Fibroblast of lung (primary cell): Measurements from ENCODE around the gene COL4A2.

ENCODE experiments used
- EZH2 ChIP-seq: IDR thresholded peaks from 2 replicates; pipeline ENCODE4 v1.5.1; 2012; ENCODE audit warnings: low read length, control low read depth, mild to moderate bottlenecking; ENCODE audit errors: missing control alignments
- TF ChIP-seq, protein P1 (sequence below), 2 donors: IDR thresholded peaks in 1 of 2; conservative IDR thresholded peaks in 1 of 2; 1 replicate in 1 of 2; 2 replicates in 1 of 2; pipeline ENCODE4 v1.5.1; 2011 to 2012; ENCODE audit warnings: low read length in 2 of 2, control low read depth in 1 of 2, inconsistent platforms in 1 of 2, low read depth in 1 of 2, mild to moderate bottlenecking in 1 of 2

DNA sequence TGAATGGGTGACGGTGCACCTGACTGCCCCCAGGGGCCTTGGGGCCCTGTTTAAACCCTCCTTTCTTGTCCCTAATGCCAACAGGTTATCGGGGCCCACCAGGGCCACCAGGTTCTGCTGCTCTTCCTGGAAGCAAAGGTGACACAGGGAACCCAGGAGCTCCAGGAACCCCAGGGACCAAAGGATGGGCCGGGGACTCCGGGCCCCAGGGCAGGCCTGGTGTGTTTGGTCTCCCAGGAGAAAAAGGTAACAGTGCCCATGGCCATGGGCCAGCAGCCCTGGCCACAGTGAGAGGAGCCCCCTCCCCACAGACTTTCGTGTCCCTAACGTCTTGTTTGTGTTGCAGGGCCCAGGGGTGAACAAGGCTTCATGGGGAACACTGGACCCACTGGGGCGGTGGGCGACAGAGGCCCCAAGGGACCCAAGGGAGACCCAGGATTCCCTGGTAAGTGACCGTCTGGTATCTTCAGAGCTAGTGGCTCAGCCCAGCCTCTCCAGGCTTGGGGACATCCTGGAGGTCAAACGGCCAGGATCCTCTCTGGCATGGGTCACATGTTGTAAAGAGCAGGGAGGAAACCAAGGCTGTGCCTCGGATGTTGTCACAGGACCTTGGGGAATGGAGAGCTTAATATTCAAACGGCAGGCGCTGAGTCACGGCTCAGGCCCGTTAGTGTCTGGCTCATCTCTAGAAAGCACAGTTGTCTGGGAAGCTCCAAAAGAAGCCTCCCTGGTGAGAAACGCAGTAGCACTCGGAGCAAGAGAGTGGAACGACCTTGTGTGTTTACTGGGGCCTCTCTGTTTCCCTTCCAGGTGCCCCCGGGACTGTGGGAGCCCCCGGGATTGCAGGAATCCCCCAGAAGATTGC is 196.2 kb downstream of the COL4A2 start:
- TF ChIP-seq, protein P1, sequence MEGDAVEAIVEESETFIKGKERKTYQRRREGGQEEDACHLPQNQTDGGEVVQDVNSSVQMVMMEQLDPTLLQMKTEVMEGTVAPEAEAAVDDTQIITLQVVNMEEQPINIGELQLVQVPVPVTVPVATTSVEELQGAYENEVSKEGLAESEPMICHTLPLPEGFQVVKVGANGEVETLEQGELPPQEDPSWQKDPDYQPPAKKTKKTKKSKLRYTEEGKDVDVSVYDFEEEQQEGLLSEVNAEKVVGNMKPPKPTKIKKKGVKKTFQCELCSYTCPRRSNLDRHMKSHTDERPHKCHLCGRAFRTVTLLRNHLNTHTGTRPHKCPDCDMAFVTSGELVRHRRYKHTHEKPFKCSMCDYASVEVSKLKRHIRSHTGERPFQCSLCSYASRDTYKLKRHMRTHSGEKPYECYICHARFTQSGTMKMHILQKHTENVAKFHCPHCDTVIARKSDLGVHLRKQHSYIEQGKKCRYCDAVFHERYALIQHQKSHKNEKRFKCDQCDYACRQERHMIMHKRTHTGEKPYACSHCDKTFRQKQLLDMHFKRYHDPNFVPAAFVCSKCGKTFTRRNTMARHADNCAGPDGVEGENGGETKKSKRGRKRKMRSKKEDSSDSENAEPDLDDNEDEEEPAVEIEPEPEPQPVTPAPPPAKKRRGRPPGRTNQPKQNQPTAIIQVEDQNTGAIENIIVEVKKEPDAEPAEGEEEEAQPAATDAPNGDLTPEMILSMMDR (conservative IDR thresholded peaks at IDR 0.05 in 1 of 2, IDR thresholded peaks at IDR 0.05 in 1 of 2; ENCODE audit: low read depth in 1 of 2, low read length in 2 of 2), result no peak
- no peak for TF ChIP-seq EZH2
